GM18867 (cell line): ENCODE results near the gene OR8B4.
"Not testable (repeated sequence)": the region's sequence is repeated elsewhere in the genome, so short reads cannot be mapped to it uniquely, and the experiment has no call there.

Experiments used
- ATAC-seq: cut with Tn5 transposase; IDR thresholded peaks from one replicate; pipeline ENCODE4 v1.9.1; 2021; ENCODE audit warnings: mild to moderate bottlenecking, moderate library complexity; ENCODE audit not compliant: unreplicated experiment

Gene OR8B4

DNA sequence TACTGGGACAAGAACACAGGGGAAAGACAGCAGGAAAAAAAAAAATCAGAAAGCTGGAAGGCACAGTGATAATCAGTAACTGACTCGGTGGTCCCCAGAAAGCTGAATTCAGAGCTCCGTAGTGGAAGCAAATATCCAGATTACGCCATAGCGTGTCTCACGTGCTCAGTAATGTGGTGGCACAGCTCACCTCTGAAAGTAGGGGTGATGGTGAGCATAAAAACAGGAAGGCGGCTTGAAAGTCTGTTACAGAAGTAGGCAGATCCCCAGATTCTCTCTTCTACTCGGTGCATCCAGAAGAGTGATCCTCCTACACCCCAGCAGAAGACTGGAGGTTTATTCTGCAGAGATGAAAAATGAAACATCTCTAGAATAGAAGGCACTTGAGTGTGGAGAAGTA, 14.8 kb downstream of the OR8B4 start:
- no peak for ATAC-seq

DNA sequence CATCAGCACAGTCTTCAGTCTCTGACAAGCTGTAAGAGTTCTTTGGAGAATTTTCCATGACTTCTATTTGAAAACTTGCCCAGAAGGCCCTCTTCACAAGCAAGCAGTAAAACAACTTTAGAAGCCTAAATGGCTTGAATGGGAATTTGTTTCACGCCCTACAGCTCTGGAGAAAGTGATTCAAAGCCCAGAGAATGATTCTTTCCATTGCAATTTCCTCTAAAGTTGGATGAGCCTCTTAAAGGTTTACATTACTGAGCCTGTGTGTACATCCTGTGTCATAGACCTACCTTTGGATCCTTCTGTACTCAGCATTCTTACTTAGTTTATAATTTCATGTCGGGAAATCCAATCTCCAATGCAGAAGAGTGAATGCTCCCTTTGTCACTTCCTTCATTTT, 19.1 kb downstream of the OR8B4 start:
- ATAC-seq: no peak

DNA sequence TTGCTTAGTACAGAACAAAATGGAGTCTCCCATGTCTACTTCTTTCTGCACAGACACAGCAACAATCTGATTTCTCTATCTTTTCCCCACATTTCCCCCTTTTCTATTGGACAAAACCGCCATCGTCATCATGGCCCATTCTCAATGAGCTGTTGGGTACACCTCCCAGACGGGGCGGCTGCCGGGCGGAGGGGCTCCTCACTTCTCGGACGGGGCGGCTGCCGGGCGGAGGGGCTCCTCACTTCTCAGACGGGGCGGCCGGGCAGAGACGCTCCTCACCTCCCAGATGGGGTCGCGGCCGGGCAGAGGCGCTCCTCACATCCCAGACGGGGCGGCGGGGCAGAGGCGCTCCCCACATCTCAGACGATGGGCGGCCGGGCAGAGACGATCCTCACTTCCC, 21.5 kb downstream of the OR8B4 start:
- ATAC-seq: not testable (repeated sequence)

DNA sequence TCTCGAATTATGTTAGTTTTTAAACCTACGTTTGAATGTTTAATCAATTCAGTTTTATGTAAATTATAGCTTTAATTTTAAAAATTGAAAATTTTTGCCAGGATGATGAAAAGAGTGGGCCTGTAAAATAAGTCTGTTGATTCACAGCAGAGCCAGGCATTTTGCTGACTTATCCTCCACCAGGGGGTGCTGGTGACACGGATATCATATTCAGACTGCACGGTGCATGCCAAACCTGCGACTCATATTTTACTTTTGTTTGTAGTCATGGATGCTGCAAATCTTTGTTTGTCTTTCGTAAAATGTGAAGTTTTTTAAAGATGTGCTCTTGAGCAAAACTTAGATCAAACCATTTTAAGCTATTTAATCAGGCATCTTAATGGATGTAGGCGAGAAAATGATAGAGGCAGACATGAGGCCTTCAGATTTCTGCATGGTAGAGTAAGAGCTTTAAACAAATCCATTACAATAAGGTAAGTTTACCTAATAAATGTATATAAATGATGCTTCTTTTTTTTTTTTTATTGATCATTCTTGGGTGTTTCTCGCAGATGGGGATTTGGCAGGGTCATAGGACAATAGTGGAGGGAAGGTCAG, 22.2 kb downstream of the OR8B4 start:
- peak; percentile 95 for ATAC-seq

DNA sequence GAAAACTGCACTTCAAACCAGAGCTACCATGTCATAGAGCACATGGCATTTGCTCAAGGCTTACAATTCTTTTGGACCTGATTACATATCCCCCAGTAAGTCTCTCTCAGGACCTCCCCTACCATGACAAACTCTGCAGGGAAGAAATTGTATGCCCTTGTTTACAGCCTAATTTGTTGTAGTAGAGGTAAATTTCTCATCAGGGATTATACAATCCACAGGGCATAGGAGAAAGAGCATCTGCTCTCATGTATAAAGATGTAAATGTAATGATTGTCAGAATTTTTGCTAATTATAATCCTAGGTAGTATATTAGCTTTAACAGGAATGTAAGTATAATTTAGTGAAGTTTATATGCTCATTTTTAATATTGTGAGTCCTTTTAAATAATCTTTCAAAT, 25.7 kb downstream of the OR8B4 start, which contains the start of gene OR8B3:
Gene OR8B3 (minus strand): TSS at position 101 of the 400 bp plus-strand sequence. CDS start 1,673 bp downstream, outside the sequence.
- no peak for ATAC-seq

DNA sequence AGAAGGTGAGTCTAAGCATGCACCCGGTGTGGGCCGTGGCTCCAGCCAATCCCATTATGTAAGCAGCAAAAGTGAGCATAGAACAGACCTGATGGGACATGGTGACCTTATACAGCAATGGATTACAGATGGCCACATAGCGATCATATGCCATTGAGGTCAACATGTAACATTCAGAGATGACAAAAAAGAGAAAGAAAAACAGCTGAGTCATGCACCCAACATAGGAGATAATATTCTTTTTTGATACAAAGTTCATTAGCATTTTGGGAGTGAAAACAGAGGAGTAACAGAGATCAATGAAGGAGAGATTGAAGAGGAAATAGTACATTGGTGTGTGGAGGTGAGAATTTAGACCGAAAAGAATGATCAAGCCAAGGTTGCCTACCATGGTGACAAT, 27.8 kb downstream of the OR8B4 start:
- not testable (repeated sequence) for ATAC-seq

DNA sequence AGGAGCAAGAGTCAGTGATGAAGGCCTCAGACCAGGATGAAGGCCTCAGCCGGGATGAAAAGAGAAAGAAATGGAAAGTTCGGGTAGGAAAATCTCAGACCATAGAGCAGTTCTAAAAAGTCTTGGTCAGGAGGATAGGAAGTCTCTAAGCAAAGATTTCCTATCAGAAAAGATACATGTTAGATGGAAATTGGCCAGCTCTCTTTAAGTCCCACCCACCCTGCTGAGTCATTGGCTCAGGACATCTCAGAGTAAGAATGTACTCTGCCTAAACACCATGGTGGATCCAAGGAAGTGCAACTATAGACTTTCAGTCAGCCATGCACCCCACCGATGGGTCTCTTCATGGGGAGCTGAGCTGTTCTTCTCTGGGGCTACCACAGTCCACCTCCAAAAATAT, 30.3 kb downstream of the OR8B4 start:
- no peak for ATAC-seq

DNA sequence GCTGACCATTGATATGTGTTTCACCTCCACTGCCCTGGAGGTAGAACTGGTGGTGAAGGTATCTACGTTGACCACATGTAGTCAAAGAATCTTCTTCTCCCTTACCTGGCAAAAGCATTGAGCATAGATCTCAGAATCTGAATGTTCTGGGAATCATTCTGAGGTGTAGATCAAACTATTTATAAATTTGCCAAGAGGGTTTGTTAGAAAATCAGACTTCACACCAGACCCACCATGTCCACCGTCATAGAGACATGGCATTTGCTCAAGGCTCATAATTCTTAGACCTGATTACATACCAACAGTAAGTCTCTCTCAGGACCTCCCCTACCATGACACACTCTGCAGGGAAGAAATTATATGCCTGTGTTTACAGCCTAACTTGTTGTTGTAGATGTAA, 40.3 kb downstream of the OR8B4 start, which contains the start of gene OR8B2:
Gene OR8B2 (minus strand): TSS at position 101 of the 400 bp plus-strand sequence. CDS start 1,156 bp downstream, outside the sequence.
- ATAC-seq: no peak

DNA sequence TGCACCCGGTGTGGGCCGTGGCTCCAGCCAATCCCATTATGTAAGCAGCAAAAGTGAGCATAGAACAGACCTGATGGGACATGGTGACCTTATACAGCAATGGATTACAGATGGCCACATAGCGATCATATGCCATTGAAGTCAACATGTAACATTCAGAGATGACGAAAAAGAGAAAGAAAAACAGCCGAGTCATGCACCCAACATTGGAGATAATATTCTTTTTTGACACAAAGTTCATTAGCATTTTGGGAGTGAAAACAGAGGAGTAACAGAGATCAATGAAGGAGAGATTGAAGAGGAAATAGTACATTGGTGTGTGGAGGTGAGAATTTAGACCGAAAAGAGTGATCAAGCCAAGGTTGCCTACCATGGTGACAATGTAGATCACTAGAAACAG, 41.8 kb downstream of the OR8B4 start:
- ATAC-seq: not testable (repeated sequence)

DNA sequence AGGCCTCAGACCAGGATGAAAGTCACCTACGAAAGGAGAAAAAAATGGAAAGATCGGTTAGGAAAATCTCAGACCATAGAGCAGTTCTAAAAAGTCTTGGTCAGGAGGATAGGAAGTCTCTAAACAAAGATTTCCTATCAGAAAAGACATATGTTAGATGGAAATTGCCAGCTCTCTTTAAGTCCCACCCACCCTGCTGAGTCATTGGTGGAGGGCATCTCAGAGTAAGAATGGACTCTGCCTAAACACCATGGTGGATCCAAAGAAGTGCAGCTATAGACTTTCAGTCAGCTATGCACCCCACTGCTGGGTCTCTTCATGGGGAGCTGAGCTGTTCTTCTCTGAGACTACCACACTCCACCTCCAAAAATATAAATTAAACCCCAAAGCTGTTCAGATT, 44.1 kb downstream of the OR8B4 start:
- no peak for ATAC-seq

DNA sequence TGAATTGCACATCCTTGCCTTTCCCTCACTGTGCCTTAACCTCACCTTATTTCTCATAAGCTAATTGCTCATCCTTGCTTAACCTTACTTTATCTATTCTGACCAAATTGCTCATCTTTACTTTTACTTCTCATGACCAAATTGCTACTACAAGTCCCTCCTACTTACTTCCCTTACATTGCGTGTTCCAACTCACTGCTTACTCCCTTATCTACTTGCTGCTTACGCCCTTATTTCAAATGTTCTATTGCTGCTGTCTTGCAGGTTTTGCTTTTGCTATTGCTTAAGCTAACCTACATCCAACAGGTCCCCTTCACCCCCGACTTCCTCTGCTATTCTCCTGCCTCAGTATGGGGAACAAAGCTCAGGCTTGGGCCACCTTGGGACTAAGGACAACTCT, 48.4 kb downstream of the OR8B4 start:
- ATAC-seq: no peak
